ENCODE data around the gene NTRK1.

Gene NTRK1

DNA sequence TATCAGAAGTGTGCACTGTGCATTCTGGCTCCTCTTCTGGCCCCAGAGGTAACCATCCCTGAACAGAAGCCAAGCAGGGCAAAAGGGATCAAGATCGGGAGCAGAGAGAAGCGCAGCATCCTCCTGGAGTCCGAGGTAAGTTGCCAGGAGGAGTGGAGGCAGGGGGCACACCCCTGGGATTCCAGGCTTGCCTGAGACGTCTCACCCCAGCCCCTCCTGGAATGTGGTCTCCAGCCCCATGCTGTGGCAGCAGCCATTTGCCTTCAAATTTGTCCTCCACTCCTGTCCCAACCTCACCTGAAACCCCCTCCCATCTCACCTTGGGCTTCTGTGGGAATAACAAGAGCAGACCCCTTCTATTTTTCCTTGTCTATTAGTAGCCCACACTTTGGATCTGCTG is 69.8 kb downstream of the NTRK1 start:
- DNase-seq (ENCODE audit: low read depth in 1 of 2, low spot score in 1 of 2): no peak

Data from activated CD4-positive, alpha-beta T cell treated with anti-CD3 and anti-CD28 coated beads, Interleukin-2, amount 50 U/mL, for 24 hours (primary cell).